Neutrophil (primary cell): ENCODE data around the gene SETD1A.
A peak's percentile ranks its signal among the peaks of the same experiment; 100 is the strongest.

Experiments
- H3K27ac ChIP-seq: fragments of 200-600 bp; sonication (generic); 2 replicates; pipeline ENCODE4 v1.5.1; 2016; ENCODE audit warnings: mild to moderate bottlenecking, moderate library complexity
- H3K27me3 ChIP-seq: fragments of 200-600 bp; sonication (generic); 2 replicates; pipeline ENCODE4 v1.6.0; 2016; ENCODE audit warnings: mild to moderate bottlenecking
- H3K36me3 ChIP-seq: fragments of 200-600 bp; sonication (generic); 2 replicates; pipeline ENCODE4 v1.5.1; 2017
- H3K4me1 ChIP-seq, 2 experiments: fragments of 200-600 bp in 1 of 2; sonication (generic) in 1 of 2; 1 replicate in 1 of 2; 2 replicates in 1 of 2; pipeline versions ENCODE4 v1.5.1 to v1.6.1; 2013 to 2016; ENCODE audit warnings: low read depth in 1 of 2, low read length in 1 of 2, mild to moderate bottlenecking in 1 of 2, moderate library complexity in 1 of 2; ENCODE audit not compliant: control insufficient read depth in 1 of 2, insufficient read depth in 1 of 2
- H3K4me3 ChIP-seq, 2 experiments: fragments of 200-600 bp in 1 of 2; sonication (generic) in 1 of 2; 1 replicate in 1 of 2; 2 replicates in 1 of 2; pipeline ENCODE4 v1.5.1; 2013 to 2016; ENCODE audit warnings: low read depth in 1 of 2, low read length in 1 of 2, mild to moderate bottlenecking in 1 of 2, moderate library complexity in 1 of 2
- H3K9me3 ChIP-seq: fragments of 200-600 bp; sonication (generic); 2 replicates; pipeline ENCODE4 v1.5.1; 2016
- TF ChIP-seq, protein P1 (sequence below): fragments of 200-600 bp; sonication (generic); IDR thresholded peaks from 2 replicates; pipeline ENCODE4 v1.5.1; 2016; ENCODE audit warnings: antibody characterized with exemption

SETD1A gene

DNA sequence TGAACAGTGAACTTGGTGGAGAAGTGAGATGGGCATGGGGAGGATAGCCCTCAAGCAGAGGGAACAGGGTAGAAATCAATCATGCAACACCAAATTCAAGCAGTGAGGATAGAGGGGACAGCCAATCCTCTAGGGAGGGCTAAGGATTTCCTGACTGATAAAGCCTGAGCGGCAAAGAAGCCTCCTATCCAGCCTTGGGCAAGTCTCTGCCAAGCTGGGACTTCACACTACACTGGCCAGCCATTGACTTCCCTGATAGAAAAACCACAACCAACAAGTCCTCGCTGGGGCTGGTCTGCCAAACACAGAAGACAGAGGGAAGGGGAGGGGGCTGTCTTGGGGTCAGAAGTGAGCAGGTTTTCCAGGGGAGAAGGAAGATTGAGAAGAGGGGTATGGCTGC lies 36.7 kb upstream of the SETD1A start:
- Histone ChIP-seq H3K27me3 (no peaks in the 10 kb centered on the region), H3K9me3 (no peaks in the 10 kb centered on the region), H3K4me1 (peaks cover 21 to 22% of the 10 kb centered on the region in 2 experiments), H3K4me3 (no peak overlapping the region), H3K27ac (no peak overlapping the region), H3K36me3 (no peaks in the 10 kb centered on the region)
- TF ChIP-seq, protein P1, sequence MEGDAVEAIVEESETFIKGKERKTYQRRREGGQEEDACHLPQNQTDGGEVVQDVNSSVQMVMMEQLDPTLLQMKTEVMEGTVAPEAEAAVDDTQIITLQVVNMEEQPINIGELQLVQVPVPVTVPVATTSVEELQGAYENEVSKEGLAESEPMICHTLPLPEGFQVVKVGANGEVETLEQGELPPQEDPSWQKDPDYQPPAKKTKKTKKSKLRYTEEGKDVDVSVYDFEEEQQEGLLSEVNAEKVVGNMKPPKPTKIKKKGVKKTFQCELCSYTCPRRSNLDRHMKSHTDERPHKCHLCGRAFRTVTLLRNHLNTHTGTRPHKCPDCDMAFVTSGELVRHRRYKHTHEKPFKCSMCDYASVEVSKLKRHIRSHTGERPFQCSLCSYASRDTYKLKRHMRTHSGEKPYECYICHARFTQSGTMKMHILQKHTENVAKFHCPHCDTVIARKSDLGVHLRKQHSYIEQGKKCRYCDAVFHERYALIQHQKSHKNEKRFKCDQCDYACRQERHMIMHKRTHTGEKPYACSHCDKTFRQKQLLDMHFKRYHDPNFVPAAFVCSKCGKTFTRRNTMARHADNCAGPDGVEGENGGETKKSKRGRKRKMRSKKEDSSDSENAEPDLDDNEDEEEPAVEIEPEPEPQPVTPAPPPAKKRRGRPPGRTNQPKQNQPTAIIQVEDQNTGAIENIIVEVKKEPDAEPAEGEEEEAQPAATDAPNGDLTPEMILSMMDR: no peak

DNA sequence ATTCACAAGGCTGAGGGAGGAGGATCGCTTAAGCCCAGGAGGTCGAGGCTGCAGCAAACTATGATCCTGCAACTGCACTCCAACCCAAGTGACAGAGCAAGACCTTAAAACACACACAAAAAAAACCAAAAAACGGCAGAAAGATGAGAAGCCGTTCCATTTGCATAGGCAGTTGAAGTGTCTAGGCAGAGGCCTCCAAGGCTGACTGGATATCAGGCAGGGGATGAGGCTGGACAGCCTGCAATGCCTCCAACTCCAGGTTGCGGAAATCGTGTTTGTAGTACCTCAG lies 36.2 kb upstream of the SETD1A start:
- Histone ChIP-seq H3K27ac (peak overlapping the region; percentile 94), H3K4me1 (peaks cover 21 to 22% of the 10 kb centered on the region in 2 experiments), H3K36me3 (no peaks in the 10 kb centered on the region), H3K27me3 (no peaks in the 10 kb centered on the region), H3K9me3 (no peaks in the 10 kb centered on the region), H3K4me3 (peak overlapping the region; percentile 93 to 95)
- TF ChIP-seq, protein P1: no peak

DNA sequence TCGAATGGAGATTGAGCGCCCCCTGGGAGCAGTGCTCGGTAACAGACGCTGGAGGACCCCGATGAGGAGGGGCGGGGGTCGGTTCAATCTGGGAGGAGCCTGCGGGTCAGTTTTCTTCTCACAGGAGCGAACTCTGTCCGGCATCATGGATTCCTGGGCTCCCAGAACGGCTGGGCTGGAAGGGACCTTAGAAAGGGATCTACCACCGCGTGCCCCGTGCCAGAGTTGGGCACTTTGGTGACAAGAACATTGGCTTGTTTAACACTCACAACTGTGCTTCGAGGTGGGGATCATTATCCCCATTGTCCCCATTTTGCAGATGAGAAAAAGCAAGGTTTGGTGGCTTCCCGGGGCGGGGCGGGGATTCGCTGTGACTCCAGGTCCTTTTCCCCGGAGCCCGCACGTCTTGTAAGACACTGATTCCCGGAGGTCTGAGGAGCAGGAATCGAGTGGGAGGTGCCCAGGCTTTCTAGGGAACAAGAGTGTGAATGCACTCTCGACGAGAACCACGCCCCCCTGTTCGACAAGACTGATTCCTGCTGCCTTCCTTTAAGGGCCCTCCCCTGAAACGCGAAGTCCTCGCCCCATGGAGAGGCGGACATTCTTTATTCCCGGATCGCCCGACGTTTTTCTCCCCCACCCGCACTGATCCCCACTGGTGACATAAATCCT lies 35.7 kb upstream of the SETD1A start:
- Histone ChIP-seq H3K9me3 (no peaks in the 10 kb centered on the region), H3K4me3 (peak overlapping the region; percentile 93 to 95), H3K36me3 (no peaks in the 10 kb centered on the region), H3K27me3 (no peaks in the 10 kb centered on the region), H3K27ac (peak overlapping the region; percentile 94), H3K4me1 (peaks cover 21 to 22% of the 10 kb centered on the region in 2 experiments)
- TF ChIP-seq, protein P1: peak; percentile 92

DNA sequence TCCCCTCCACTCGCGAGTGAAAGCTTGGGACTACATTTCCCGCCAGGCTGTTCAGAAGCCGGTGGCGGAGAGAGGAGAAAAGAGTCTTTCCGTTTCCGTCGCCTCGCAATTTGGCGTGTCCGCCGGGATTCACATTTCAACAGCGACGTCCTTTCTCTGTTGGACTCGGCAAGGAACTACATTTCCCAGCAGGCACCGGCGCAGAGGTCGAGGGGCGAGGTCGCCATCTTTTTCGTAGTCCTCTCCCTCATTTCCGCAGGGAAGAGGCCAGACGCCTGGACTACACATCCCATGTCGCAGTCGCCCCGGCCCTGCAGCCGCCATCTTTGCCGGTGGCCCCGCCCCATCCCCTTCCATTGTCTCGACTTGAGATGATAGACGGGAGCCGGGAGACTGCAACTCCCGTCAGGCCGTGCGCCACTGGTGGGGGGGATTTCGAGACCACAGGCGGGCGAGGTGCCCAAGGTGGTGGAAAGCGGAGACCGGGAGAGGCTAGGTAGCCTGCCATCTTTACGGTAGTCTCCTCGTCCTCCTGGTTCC lies 35.1 kb upstream of the SETD1A start:
- Histone ChIP-seq H3K27me3 (no peaks in the 10 kb centered on the region), H3K4me3 (peak overlapping the region; percentile 93 to 95), H3K4me1 (peaks cover 16 to 22% of the 10 kb centered on the region in 2 experiments), H3K9me3 (no peaks in the 10 kb centered on the region), H3K36me3 (no peaks in the 10 kb centered on the region), H3K27ac (peak overlapping the region; percentile 94)
- TF ChIP-seq, protein P1: no peak

DNA sequence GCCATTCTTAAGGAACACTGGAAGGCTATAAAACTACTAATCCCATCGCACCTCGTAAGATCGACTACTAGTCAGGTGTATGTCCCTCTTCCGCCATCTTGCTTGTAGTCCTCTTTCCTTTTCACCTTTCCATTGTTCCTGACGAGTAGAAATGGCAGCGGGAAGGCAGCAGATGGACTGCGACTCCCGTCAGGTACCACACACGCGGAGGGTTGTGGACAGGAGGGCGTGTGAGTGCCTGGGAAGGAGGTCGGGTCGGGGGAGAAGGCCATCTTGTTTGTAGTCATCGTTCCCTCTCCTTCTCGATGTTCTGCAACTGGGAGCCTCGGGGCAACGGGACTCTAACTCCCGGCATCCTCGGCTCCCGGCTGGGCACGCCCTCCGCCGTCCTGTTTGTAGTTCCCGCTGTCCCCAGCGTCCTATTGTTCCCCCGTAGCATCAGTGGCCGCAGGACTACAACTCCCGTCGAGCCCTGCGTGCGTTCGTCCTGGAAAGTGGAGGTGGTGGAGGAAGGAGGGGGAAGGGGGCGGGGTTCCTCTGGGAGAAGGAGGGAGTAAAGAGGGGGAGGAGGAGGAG lies 34.5 kb upstream of the SETD1A start:
- H3K36me3 ChIP-seq: no peaks in the 10 kb centered on the region
- peak overlapping the region; percentile 93 to 95 for H3K4me3 ChIP-seq
- no peaks in the 10 kb centered on the region for H3K9me3 ChIP-seq
- TF ChIP-seq, protein P1: peak; percentile 21
- peaks cover 12 to 22% of the 10 kb centered on the region in 2 experiments for H3K4me1 ChIP-seq
- H3K27ac ChIP-seq: peak overlapping the region; percentile 94
- no peaks in the 10 kb centered on the region for H3K27me3 ChIP-seq
